ENCODE data around the gene NRCAM.

NRCAM gene

DNA sequence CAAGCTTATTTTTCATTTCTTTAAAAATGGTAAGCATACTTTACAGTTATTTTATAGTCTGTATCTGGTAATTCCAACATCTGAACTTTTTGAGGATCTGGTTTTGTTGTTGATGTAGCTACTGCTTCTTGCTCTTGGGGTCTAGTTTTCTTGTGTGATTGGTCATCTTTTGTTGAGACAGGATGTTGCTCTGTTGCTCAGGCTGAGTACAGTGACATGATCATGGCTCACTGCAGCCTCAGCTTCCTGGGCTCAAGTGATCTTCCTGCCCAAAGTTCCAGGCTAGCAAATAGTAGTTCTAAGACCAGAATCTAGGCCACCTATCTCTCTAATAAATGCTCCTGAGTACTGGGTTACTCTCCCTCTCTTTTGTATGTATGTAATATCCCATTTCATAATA is 75.7 kb downstream of the NRCAM start:
- CTCF ChIA-PET, result interaction anchor here (0.9 kb wide), 1 partner anchor 15 kb away, joined by 3 read pairs; no protein-coding TSS in a partner anchor

DNA sequence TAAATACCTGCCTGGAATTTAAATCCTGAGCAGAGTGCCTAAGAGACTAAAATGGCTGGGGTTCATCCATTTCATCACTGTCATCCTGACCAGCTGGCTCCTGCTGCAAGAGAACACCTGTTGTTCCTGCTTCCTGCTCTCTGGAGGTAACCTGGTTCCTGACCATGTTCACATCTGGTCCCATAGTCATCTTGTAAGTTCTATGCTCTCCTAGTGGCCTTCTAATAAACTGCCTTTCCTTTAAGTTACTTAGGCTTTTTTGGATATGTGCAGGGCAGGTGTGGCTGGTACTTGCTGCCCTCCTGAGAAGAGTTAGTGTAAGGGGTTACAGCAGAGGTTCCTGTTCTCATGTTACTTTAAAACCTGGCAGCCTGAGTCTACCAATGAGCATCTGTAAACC is 80.0 kb downstream of the NRCAM start:
- H3K27ac ChIP-seq, result no peak overlapping the region
- ChIA-PET CTCF (no interaction called here), POLR2A (ENCODE audit: low non-redundant PET) (no interaction called here)
- TF ChIP-seq, protein P1, sequence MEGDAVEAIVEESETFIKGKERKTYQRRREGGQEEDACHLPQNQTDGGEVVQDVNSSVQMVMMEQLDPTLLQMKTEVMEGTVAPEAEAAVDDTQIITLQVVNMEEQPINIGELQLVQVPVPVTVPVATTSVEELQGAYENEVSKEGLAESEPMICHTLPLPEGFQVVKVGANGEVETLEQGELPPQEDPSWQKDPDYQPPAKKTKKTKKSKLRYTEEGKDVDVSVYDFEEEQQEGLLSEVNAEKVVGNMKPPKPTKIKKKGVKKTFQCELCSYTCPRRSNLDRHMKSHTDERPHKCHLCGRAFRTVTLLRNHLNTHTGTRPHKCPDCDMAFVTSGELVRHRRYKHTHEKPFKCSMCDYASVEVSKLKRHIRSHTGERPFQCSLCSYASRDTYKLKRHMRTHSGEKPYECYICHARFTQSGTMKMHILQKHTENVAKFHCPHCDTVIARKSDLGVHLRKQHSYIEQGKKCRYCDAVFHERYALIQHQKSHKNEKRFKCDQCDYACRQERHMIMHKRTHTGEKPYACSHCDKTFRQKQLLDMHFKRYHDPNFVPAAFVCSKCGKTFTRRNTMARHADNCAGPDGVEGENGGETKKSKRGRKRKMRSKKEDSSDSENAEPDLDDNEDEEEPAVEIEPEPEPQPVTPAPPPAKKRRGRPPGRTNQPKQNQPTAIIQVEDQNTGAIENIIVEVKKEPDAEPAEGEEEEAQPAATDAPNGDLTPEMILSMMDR (conservative IDR thresholded peaks at IDR 0.05; ENCODE audit: low read depth), result no peak
- DNase-seq (ENCODE audit: low spot score), result no peak

More for the DNA sequence above, 75.7 kb downstream of the NRCAM start:
- POLR2A ChIA-PET (ENCODE audit: low non-redundant PET), result no interaction called here
- no peak for DNase-seq (ENCODE audit: low spot score)
- TF ChIP-seq, protein P1 (conservative IDR thresholded peaks at IDR 0.05; ENCODE audit: low read depth), result no peak
- no peak overlapping the region for H3K27ac ChIP-seq

DNA sequence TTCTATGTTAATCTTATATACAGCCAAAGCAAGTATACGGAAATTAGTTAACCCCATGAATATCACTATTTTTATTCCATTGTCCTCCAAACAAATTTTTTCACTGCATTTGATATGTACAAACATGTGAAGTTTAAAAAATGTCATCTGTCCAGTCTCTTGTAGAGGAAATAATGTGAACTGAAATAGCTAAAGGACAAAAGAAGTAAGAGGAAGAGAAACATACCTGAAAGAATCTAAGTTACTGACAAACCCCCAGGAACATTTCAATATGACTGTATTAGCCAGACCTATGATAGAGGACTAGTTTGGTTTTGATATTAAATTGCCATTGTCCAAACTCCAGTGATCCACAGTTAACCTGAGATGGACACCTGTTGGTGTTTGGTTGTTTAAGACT is 80.6 kb downstream of the NRCAM start:
- ChIA-PET POLR2A (ENCODE audit: low non-redundant PET) (no interaction called here), CTCF (no interaction called here)
- TF ChIP-seq, protein P1 (conservative IDR thresholded peaks at IDR 0.05; ENCODE audit: low read depth), result no peak
- no peak overlapping the region for H3K27ac ChIP-seq
- no peak for DNase-seq (ENCODE audit: low spot score)

DNA sequence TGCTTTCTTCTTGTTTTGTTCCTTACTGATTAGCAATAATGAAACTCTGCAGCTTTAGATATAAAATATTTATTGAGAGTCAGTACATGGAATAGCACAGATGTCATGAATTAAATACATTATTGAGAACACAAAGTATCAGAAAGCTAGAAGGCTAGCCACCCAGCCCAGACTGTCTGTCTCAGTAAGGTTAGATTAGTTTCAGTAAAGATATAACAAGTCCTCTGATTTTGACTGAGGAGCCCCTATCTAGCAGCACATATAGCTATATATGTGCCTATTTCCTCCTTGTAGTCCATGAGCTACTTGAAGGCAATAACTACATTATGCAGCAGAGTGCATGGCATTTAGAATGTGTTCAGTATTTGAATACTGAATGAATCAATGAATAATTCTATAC is 81.3 kb downstream of the NRCAM start:
- TF ChIP-seq, protein P1 (conservative IDR thresholded peaks at IDR 0.05; ENCODE audit: low read depth), result no peak
- no peak for DNase-seq (ENCODE audit: low spot score)
- ChIA-PET CTCF (no interaction called here), POLR2A (ENCODE audit: low non-redundant PET) (no interaction called here)
- H3K27ac ChIP-seq, result no peak overlapping the region

DNA sequence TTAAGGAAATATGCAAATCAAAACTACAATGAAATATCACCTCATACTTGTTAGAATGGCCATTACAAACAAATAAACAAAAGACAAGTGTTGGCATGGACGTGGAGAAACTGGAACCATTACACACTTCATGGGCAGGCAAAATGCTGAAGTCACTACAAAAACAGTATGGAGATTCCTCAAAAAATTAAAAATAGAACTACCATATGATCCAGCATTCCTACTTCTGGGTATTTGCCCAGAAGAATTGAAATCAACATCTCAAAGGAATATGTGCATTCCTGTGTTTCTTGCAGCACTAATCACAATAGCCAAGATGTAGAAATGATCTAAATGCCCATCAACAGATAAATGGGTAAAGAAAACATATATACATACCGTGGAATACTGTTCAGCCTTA is 83.6 kb downstream of the NRCAM start:
- ChIA-PET CTCF (no interaction called here), POLR2A (ENCODE audit: low non-redundant PET) (no interaction called here)
- no peak for DNase-seq (ENCODE audit: low spot score)
- TF ChIP-seq, protein P1 (conservative IDR thresholded peaks at IDR 0.05; ENCODE audit: low read depth), result no peak
- H3K27ac ChIP-seq, result no peak overlapping the region

DNA sequence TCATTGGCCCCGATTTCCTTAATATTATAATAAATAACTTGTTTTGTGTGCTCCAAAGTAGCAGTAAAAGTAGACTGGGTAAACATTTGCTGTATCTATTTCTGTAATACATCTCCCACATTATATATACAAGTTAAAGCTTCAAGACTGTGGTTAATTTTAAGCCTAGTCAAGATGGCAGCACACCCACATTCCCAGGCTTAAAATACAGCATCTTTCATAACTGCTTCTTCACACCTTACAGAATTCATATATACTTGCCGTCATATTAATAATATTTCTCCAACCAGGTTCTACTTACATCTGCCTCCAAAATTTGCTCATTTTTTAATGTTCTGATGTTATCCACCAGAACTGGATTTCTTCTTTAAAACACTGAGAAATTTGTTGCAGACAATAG is 85.6 kb downstream of the NRCAM start:
- H3K27ac ChIP-seq, result no peak overlapping the region
- ChIA-PET POLR2A (ENCODE audit: low non-redundant PET) (no interaction called here), CTCF (interaction anchor here (0.7 kb wide), 1 partner anchor 9 kb away, joined by 3 read pairs; no protein-coding TSS in a partner anchor)
- TF ChIP-seq, protein P1 (conservative IDR thresholded peaks at IDR 0.05; ENCODE audit: low read depth), result no peak
- no peak for DNase-seq (ENCODE audit: low spot score)

DNA sequence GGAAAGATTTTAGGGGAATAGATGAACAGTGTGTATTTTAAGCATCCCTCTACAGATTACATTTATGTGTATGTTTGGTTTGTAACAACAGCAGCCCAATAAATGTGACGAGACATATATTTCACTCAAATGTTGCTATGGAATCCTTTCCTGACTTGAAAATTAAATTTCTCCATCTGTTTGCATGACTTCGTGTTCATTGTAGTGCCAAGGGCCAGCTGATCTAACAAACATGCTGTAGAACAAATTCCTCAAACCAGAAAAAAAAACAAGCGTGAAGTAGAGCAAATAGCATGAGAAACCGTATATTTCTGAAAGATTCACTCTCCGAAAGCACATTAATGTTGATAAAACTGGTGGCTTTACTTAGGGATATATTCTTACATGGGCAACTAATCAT is 87.8 kb downstream of the NRCAM start:
- H3K27ac ChIP-seq, result no peak overlapping the region
- DNase-seq (ENCODE audit: low spot score), result no peak
- POLR2A ChIA-PET (ENCODE audit: low non-redundant PET), result no interaction called here
- TF ChIP-seq, protein P1 (conservative IDR thresholded peaks at IDR 0.05; ENCODE audit: low read depth), result no peak
- CTCF ChIA-PET, result no interaction called here

Measured in RWPE1 (cell line).